HFFc6 (cell line): ENCODE data around the gene KIF23. TPM values are rescaled to one million over a fixed set of nuclear protein-coding genes. Genes with fewer than 3 reads are reported as not detected.

Experiments used
- DNase-seq: peaks from one replicate; pipeline ENCODE4 v3.0.0-alpha.2; 2018
- H3K27ac Mint-ChIP-seq: 2 replicates; pipeline ENCODE4 v1.8.0; 2020; ENCODE audit warnings: mild to moderate bottlenecking, mixed read lengths
- H3K27me3 Mint-ChIP-seq: 2 replicates; pipeline ENCODE4 v1.8.0; 2021; ENCODE audit warnings: mild to moderate bottlenecking, moderate library complexity, mixed read lengths; ENCODE audit not compliant: insufficient read depth
- H3K36me3 Mint-ChIP-seq: 2 replicates; pipeline ENCODE4 v1.8.0; 2021; ENCODE audit warnings: low read depth, mixed read lengths
- H3K4me1 Mint-ChIP-seq: 2 replicates; pipeline ENCODE4 v1.8.0; 2020; ENCODE audit warnings: low read depth, mixed read lengths
- H3K4me3 Mint-ChIP-seq: 2 replicates; pipeline ENCODE4 v1.8.0; 2020; ENCODE audit warnings: mild to moderate bottlenecking, moderate library complexity, mixed read lengths
- H3K9me3 Mint-ChIP-seq: 2 replicates; pipeline ENCODE4 v1.8.0; 2020; ENCODE audit warnings: mild to moderate bottlenecking, mixed read lengths
- CTCF ChIP-seq: fragments of 200-600 bp; sonication (generic); IDR thresholded peaks from 2 replicates; pipeline ENCODE4 v1.5.0; 2021; ENCODE audit warnings: antibody characterized with exemption, mild to moderate bottlenecking
- total RNA-seq, 6 experiments: library from RNA; stranded (reverse); fragmentation: NEBNext Ultra II Directional; extraction: Animal tissue kit (Norgen Biotek cat#: 25700); gene quantifications; 2 replicates in 1 of 6; 3 replicates in 5 of 6; pipeline ENCODE4 v1.2.3, GENCODE V29; 2021

The KIF23 gene
- total RNA-seq, 6 experiments from 2014 or later, result 37.0 to 74.7 (median 64.6) TPM

DNA sequence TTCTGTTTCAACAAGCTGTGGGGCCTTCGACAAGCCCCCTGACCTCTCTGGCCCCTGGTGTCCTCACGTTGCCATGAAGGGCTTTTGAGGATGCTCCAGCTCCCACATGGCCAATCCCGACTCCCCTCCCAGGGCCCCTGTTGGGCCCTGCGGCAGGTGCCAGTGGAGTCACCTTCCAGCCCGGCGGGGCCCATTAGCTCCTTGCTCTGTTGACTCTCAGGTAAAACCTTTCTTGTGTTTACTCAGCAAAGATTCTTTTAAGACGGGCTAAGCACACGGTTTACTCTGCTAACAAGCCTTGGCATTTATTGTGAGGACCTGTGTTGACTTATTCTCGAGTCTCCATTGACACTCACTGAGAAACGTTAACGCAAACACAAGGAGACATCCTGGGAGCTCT is 53.5 kb downstream of the KIF23 start:
- DNase-seq, result no peak
- Mint-ChIP-seq H3K27ac (no peak overlapping the region), H3K4me1 (peaks cover 50% of the 10 kb centered on the region), H3K9me3 (no peaks in the 10 kb centered on the region), H3K4me3 (no peak overlapping the region), H3K27me3 (no peaks in the 10 kb centered on the region; the same call in none of the 2 replicates), H3K36me3 (no peaks in the 10 kb centered on the region)
- TF ChIP-seq CTCF, result no peak

DNA sequence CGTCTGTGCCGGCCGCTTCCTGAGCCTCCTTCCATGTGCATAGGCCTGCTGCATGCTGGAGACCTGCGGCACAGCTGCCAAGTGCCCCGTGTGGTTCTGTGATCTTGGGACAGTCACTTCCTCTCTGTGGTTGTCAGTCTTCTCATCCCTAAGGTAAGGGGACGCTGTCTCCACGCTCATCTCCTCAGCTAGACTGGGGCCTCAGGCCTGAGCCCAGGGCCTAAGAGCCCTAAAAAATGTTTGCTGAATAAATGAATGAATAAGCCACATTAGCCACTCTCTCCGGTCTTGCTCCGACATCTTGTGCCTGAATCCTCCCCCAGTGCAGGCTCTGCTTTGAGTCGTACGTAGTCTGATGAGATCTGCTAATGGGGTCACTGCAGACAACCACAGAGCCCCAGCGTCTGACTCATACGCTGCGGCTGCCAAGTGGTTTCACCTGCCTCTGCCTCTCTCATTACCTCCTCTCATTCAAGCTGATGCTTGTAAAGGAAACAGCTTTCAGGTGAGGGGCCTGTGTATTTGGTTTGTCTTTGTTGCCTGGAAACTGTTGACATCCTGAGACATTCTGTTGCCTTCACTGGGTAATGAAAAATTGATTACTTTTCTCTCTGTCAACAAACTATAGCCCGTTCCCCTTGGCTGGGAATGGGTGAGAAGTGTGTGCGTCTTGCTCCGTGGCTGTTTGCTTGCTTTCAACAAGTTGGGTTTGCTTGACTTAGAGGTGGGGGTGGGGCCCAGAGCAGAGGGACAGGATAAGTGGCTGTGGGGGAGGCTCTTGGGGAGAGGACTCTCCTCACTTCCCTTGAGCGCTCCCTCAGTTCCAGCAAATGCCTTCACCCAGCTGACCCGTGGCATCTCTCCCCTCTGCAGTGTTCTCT is 54.3 kb downstream of the KIF23 start:
- no peak for TF ChIP-seq CTCF
- Mint-ChIP-seq H3K4me1 (peaks cover 41% of the 10 kb centered on the region), H3K27me3 (no peaks in the 10 kb centered on the region; the same call in none of the 2 replicates), H3K36me3 (no peaks in the 10 kb centered on the region), H3K4me3 (no peak overlapping the region), H3K9me3 (no peaks in the 10 kb centered on the region), H3K27ac (no peak overlapping the region)
- peak; percentile 39 for DNase-seq

DNA sequence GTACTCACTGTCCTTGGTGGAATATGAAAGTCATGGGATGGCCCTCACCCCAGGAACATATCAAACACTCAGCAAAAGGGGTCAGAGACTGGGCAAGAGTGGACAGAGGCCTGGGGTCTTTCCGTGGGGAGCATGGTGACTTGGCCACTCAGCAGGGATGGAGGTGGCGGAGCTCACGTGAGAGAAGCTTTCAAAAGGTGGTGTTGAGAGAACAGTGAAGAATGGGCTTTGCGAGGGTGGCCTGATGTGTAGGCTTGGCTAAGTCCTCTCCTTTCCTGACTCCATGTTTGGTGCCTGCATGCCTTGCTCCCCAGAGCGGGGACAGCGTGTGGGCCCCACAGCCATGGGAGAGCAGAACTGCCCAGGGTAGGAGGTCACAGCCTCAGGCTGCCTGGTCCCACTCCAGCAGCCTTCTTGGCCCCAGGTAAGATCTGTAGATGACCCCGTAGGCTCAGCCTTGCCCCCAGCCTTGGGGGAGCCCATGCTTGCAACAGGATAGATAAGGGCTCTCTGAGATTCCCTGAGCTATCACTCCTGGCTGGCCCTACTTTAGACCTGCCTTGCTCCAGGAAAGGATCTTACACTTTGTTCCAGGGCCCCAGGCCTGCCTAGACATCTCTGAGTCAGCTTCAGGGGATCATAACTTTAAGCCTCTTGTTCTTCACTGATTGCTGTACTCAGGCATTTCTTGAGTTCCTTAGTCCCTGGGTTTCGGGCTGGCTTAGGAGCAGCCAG is 55.5 kb downstream of the KIF23 start:
- TF ChIP-seq CTCF, result no peak
- no peaks in the 10 kb centered on the region for H3K36me3 Mint-ChIP-seq
- no peak overlapping the region for H3K4me3 Mint-ChIP-seq
- peak; percentile 54 for DNase-seq
- peak overlapping the region; percentile 20; the same call in 1 of the 2 replicates for H3K27ac Mint-ChIP-seq
- peaks cover 46% of the 10 kb centered on the region for H3K4me1 Mint-ChIP-seq
- no peaks in the 10 kb centered on the region; the same call in 1 of the 2 replicates for H3K27me3 Mint-ChIP-seq
- H3K9me3 Mint-ChIP-seq, result no peaks in the 10 kb centered on the region

GRCh38 chr15:69472046-69472445 is 57.9 kb downstream of the KIF23 start:
- no peaks in the 10 kb centered on the region; the same call in 1 of the 2 replicates for H3K27me3 Mint-ChIP-seq
- H3K4me3 Mint-ChIP-seq, result no peak overlapping the region
- no peak overlapping the region for H3K27ac Mint-ChIP-seq
- no peak for DNase-seq
- TF ChIP-seq CTCF, result no peak
- H3K9me3 Mint-ChIP-seq, result no peaks in the 10 kb centered on the region
- H3K4me1 Mint-ChIP-seq, result peaks cover 40% of the 10 kb centered on the region
- no peaks in the 10 kb centered on the region for H3K36me3 Mint-ChIP-seq

DNA sequence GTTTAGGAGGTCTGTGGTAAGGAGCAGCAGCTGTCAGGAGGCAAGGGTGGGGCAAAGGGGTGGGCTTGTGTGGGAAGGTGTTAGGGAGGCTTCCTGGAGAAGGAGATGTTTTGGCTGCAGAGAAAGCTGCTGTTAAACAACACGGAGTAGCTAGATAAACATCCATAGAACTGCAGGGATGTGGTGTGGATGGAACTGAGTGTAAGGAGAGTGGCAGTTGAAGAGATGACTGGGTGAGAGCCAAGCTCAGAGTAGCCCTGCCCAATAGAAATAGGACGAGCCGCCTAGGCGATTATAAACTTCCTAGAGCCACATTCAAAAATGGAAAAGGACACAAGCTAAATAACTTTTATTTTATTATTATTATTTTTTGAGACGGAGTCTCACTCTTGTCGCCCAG is 58.4 kb downstream of the KIF23 start:
- no peaks in the 10 kb centered on the region for H3K9me3 Mint-ChIP-seq
- peaks cover 40% of the 10 kb centered on the region for H3K4me1 Mint-ChIP-seq

More for the DNA sequence above, 58.4 kb downstream of the KIF23 start:
- Mint-ChIP-seq H3K27ac (no peak overlapping the region), H3K4me3 (no peak overlapping the region), H3K27me3 (no peaks in the 10 kb centered on the region; the same call in 1 of the 2 replicates), H3K36me3 (no peaks in the 10 kb centered on the region)
- no peak for DNase-seq
- no peak for TF ChIP-seq CTCF
